Measurements from ENCODE around the gene ANO3.
A peak's percentile ranks its signal among the peaks of the same experiment; 100 is the strongest.

DNA sequence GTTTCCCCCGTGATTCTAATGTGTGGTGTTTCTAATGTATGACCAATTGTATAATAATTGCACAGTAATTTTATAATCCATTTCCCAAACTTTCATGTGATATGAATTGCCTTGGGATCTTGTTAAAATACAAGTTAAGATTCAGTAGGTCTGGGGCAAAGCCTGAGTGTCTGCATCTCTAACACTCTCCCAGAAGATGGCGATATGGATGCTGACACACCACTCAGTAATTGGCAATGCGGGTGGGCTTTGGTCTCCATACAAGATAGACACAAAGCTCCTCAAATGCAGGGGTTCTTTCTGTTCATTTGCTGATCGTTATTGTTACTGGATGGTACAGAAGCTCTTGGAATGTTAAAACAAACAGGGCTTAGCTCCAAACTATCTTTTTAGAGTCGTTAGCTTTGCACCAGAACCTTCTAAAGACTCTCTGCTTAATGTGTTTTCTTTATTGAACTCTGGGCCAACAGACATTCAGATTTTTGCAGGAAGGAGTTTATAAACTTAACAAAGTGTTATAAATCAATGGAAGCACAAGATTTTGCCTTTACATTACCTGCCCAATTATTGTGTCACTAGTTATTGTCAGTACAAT is 45.4 kb upstream of the ANO3 start:
- TF ChIP-seq CBX8 (IDR thresholded peaks at IDR 0.05; ENCODE audit: borderline replicate concordance, low read depth, low read length) (no peak), POLR2AphosphoS5 (IDR thresholded peaks at IDR 0.05; ENCODE audit: low read depth, low read length) (no peak), CTCF (IDR thresholded peaks at IDR 0.05; ENCODE audit: control extremely low read depth in 1 of 3, insufficient read depth in 1 of 3, low read depth in 1 of 3, low read length in 3 of 3) (peak; percentile 11 to 60 (median 56)), KDM5A (IDR thresholded peaks at IDR 0.05; ENCODE audit: low read length) (no peak), RAD21 (IDR thresholded peaks at IDR 0.05 in 1 of 2, conservative IDR thresholded peaks at IDR 0.05 in 1 of 2; ENCODE audit: low read depth in 2 of 2, low read length in 2 of 2) (peak; percentile 61 to 66)
